Panc1 (cell line): ENCODE data around the gene DTX3. TPM values are rescaled to one million over a fixed set of nuclear protein-coding genes. Genes with fewer than 3 reads are reported as not detected.
"Not testable (repeated sequence)": the region's sequence is repeated elsewhere in the genome, so short reads cannot be mapped to it uniquely, and the experiment has no call there.

ENCODE experiments used
- ATAC-seq: fragments of 200-7000 bp; cut with Tn5 transposase; 2 replicates; pipeline ENCODE4 v1.9.1; 2020; ENCODE audit warnings: mild to moderate bottlenecking, moderate library complexity
- BruUV-seq: library from RNA; stranded (reverse); fragments of 400-500 nt; replicated peaks from 2 replicates; lab custom pipeline; 2021; lab: Mats Ljungman, UMichigan
- CTCF ChIA-PET: fragments of 300-600 bp; sonication (Branson Sonifier 250); formaldehyde crosslinking; loops from one replicate; lab custom pipeline; 2022; ENCODE audit warnings: antibody characterized with exemption; lab: Charles Lee
- POLR2A ChIA-PET: fragments of 300-600 bp; sonication (Branson Sonifier 250); formaldehyde crosslinking; loops from one replicate; lab custom pipeline; 2022; ENCODE audit warnings: antibody characterized with exemption; lab: Charles Lee
- DNase-seq: peaks from one replicate; pipeline ENCODE4 v3.0.0-alpha.2; 2010; ENCODE audit warnings: low read depth, low spot score
- H3K27ac ChIP-seq: 2 replicates; pipeline ENCODE4 v1.5.1; 2011; ENCODE audit warnings: mild to moderate bottlenecking, low read length, inconsistent platforms
- H3K27me3 ChIP-seq: fragments of 200-500 bp; sonication (Bioruptor generic); 2 replicates; pipeline ENCODE4 v1.6.0; 2014; ENCODE audit warnings: low read length, inconsistent platforms; ENCODE audit not compliant: control insufficient read depth, insufficient read depth
- H3K36me3 ChIP-seq: fragments of 200-500 bp; sonication (Bioruptor generic); 2 replicates; pipeline ENCODE4 v1.5.1; 2014; ENCODE audit warnings: inconsistent platforms, mild to moderate bottlenecking, low read length, moderate library complexity; ENCODE audit not compliant: control insufficient read depth, insufficient read depth
- H3K4me1 ChIP-seq: 2 replicates; pipeline ENCODE4 v1.5.1; 2011; ENCODE audit warnings: inconsistent platforms, mild to moderate bottlenecking, low read length, moderate library complexity; ENCODE audit not compliant: control insufficient read depth, insufficient read depth
- H3K4me3 ChIP-seq, 2 experiments: 2 replicates each; pipeline ENCODE4 v1.5.1; 2011 to 2012; ENCODE audit warnings: low read depth in 2 of 2, low read length in 2 of 2, mild to moderate bottlenecking in 2 of 2, inconsistent platforms in 1 of 2, moderate library complexity in 1 of 2
- H3K9me3 ChIP-seq: fragments of 200-500 bp; sonication (Bioruptor generic); 2 replicates; pipeline ENCODE4 v1.5.1; 2014; ENCODE audit warnings: low read depth, mild to moderate bottlenecking, inconsistent platforms, low read length, moderate library complexity; ENCODE audit not compliant: control insufficient read depth, insufficient read depth
- CTCF ChIP-seq: fragments of 450-650 bp; IDR thresholded peaks from 2 replicates; pipeline ENCODE4 v1.5.1; 2017; ENCODE audit warnings: mild to moderate bottlenecking
- POLR2AphosphoS5 ChIP-seq: IDR thresholded peaks from 2 replicates; pipeline ENCODE4 v1.6.1; 2012; ENCODE audit warnings: mild to moderate bottlenecking, low read depth, low read length, moderate library complexity
- SIN3A ChIP-seq: IDR thresholded peaks from 2 replicates; pipeline ENCODE4 v1.6.1; 2012; ENCODE audit warnings: low read depth, mild to moderate bottlenecking, low read length, moderate library complexity, borderline replicate concordance; ENCODE audit not compliant: insufficient read depth
- TCF7L2 ChIP-seq: IDR thresholded peaks from 2 replicates; pipeline ENCODE4 v1.6.1; 2011; ENCODE audit warnings: mild to moderate bottlenecking, low read depth, low read length, inconsistent platforms
- in situ Hi-C: cut with HindIII; loops from 2 replicates; pipeline ENCODE4 v1.10.0; 2016; ENCODE audit warnings: low sequenced_read_pairs, low pct_unique_long_range_greater_than_20kb
- intact Hi-C: fragments of 100-400 bp; cut with micrococcal nuclease; formaldehyde crosslinking; loops from one replicate; pipeline ENCODE4 v1.10.0; 2022; ENCODE audit not compliant: unreplicated experiment
- total RNA-seq: library from RNA; stranded (reverse); gene quantifications from one replicate; pipeline ENCODE4 v1.2.1, GENCODE V29; 2021; ENCODE audit not compliant: unreplicated experiment
- TF ChIP-seq, protein P1 (sequence below), 2 experiments: IDR thresholded peaks; 2 replicates each; pipeline ENCODE4 v1.6.1; 2011 to 2012; ENCODE audit warnings: low read depth in 2 of 2, control low read depth in 1 of 2, low read length in 1 of 2, mild to moderate bottlenecking in 1 of 2, moderate library complexity in 1 of 2; ENCODE audit not compliant: insufficient read depth in 1 of 2

Gene DTX3
- total RNA-seq, 1 experiment from 2014 or later, result 37.8 TPM

GRCh38 chr12:57586128-57586527, 18.5 kb upstream of the DTX3 start:
- Histone ChIP-seq H3K9me3 (no peaks in the 10 kb centered on the region), H3K27me3 (no peaks in the 10 kb centered on the region), H3K4me3 (no peak overlapping the region), H3K27ac (no peak overlapping the region), H3K36me3 (no peaks in the 10 kb centered on the region), H3K4me1 (peaks cover 3% of the 10 kb centered on the region; the same call in 1 of the 2 replicates)
- ChIA-PET CTCF (no interaction called here), POLR2A (no interaction called here)
- DNase-seq (no peak), ATAC-seq (no peak)
- BruUV-seq, result no TSS peak
- in situ Hi-C loops (no loop called here), intact Hi-C loops (no loop called here)
- TF ChIP-seq TCF7L2 (no peak), SIN3A (no peak), POLR2AphosphoS5 (no peak), CTCF (no peak)
- TF ChIP-seq, protein P1, sequence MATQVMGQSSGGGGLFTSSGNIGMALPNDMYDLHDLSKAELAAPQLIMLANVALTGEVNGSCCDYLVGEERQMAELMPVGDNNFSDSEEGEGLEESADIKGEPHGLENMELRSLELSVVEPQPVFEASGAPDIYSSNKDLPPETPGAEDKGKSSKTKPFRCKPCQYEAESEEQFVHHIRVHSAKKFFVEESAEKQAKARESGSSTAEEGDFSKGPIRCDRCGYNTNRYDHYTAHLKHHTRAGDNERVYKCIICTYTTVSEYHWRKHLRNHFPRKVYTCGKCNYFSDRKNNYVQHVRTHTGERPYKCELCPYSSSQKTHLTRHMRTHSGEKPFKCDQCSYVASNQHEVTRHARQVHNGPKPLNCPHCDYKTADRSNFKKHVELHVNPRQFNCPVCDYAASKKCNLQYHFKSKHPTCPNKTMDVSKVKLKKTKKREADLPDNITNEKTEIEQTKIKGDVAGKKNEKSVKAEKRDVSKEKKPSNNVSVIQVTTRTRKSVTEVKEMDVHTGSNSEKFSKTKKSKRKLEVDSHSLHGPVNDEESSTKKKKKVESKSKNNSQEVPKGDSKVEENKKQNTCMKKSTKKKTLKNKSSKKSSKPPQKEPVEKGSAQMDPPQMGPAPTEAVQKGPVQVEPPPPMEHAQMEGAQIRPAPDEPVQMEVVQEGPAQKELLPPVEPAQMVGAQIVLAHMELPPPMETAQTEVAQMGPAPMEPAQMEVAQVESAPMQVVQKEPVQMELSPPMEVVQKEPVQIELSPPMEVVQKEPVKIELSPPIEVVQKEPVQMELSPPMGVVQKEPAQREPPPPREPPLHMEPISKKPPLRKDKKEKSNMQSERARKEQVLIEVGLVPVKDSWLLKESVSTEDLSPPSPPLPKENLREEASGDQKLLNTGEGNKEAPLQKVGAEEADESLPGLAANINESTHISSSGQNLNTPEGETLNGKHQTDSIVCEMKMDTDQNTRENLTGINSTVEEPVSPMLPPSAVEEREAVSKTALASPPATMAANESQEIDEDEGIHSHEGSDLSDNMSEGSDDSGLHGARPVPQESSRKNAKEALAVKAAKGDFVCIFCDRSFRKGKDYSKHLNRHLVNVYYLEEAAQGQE (IDR thresholded peaks at IDR 0.05; ENCODE audit: insufficient read depth in 1 of 2, low read depth in 2 of 2, low read length in 1 of 2), result no peak

GRCh38 chr12:57586832-57587429, 17.7 kb upstream of the DTX3 start:
- POLR2A ChIA-PET, result no interaction called here
- CTCF ChIA-PET, result no interaction called here
- Histone ChIP-seq H3K27me3 (no peaks in the 10 kb centered on the region), H3K36me3 (peaks cover 3% of the 10 kb centered on the region; the same call in 1 of the 2 replicates), H3K9me3 (no peaks in the 10 kb centered on the region), H3K27ac (no peak overlapping the region), H3K4me1 (peaks cover 3% of the 10 kb centered on the region), H3K4me3 (no peak overlapping the region)
- ATAC-seq, result no peak
- in situ Hi-C loops, result no loop called here
- DNase-seq, result no peak
- TF ChIP-seq CTCF, result no peak
- TF ChIP-seq SIN3A, result no peak
- TF ChIP-seq, protein P1 (IDR thresholded peaks at IDR 0.05; ENCODE audit: insufficient read depth in 1 of 2, low read depth in 2 of 2, low read length in 1 of 2), result no peak
- no peak for TF ChIP-seq TCF7L2
- no peak for TF ChIP-seq POLR2AphosphoS5
- no TSS peak for BruUV-seq
- intact Hi-C loops, result no loop called here

DNA sequence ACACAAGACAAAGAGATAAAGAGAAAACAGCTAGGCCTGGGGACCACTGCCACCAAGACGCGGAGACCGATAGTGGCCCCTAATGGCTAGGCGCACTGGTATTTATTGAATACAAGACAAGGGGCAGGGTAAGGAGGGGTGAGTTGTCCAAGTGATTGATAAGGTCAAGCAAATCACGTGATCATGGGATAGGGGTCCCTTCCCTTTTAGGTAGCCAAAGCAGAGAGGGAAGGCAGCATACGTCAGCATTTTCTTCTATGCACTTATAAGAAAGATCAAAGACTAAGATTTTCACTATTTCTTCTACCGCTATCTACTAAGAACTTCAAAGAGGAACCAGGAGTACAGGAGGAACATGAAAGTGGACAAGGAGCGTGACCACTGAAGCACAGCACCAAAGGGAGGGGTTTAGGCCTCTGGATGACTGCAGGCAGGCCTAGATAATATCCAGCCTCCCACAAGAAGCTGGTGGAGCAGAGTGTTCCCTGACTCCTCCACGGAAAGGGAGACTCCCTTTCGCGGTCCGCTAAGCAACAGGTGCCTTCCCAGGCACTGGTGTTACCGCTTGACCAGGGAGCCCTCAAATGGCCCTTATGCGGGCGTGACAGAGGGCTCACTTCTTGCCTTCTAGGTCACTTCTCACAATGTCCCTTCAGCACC, 15.5 kb upstream of the DTX3 start:
- BruUV-seq, POLR2A ChIA-PET, in situ Hi-C loops, H3K27ac ChIP-seq, CTCF ChIA-PET, H3K9me3 ChIP-seq, ATAC-seq, H3K4me3 ChIP-seq, intact Hi-C loops, H3K27me3 ChIP-seq, DNase-seq, H3K36me3 ChIP-seq: not testable (repeated sequence)
- H3K4me1 ChIP-seq, result peaks cover 15% of the 10 kb centered on the region
